ENCODE data around the gene ATP5F1E. TPM values are rescaled to one million over a fixed set of nuclear protein-coding genes. Genes with fewer than 3 reads are reported as not detected.

Gene ATP5F1E
- total RNA-seq, 1 donor from 2014 or later = 69.7 TPM

DNA sequence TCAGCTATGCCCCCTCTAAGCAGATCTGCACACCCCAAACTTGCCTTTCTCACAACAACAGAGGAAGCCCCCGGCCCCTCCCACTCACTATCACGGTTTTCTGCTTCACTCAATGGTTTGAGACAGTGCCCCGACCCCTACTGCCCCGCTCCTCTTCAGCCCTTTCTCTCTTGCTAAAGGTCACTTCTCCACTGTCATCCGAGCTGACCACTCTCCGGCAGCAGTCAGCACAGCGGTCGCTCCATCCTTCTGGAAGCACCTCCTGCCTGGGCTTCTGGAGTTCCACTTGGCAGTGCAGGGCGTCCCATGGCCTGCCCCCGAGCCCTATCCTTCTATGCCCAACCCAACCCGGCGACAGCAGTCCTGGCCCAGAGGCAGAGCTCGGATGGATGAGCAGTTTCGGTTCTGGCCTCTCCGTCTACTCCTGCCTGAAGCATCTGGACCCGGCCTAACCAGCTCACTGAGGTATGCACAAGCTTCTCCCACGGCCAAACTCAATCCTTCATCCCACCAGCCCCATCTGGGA, 29.2 kb downstream of the ATP5F1E start:
- TF ChIP-seq CTCF (IDR thresholded peaks at IDR 0.05; ENCODE audit: unreplicated experiment) = no peak
- H3K4me3 Mint-ChIP-seq (ENCODE audit: low read depth) = no peak overlapping the region
- H3K9me3 Mint-ChIP-seq (ENCODE audit: low read depth) = no peaks in the 10 kb centered on the region
- no peaks in the 10 kb centered on the region for H3K27me3 Mint-ChIP-seq
- H3K27ac Mint-ChIP-seq = no peak overlapping the region
- peaks cover 3% of the 10 kb centered on the region for H3K4me1 Mint-ChIP-seq (ENCODE audit: low read depth)
- no peak for DNase-seq (ENCODE audit: low spot score, unreplicated experiment)
- peaks cover 12% of the 10 kb centered on the region for H3K36me3 Mint-ChIP-seq (ENCODE audit: insufficient read depth)

GRCh38 chr20:59002388-59002787, 29.7 kb downstream of the ATP5F1E start:
- H3K4me1 Mint-ChIP-seq (ENCODE audit: low read depth) = peaks cover 3% of the 10 kb centered on the region
- H3K4me3 Mint-ChIP-seq (ENCODE audit: low read depth) = no peak overlapping the region
- no peak for DNase-seq (ENCODE audit: low spot score, unreplicated experiment)
- no peaks in the 10 kb centered on the region for H3K27me3 Mint-ChIP-seq
- no peaks in the 10 kb centered on the region for H3K9me3 Mint-ChIP-seq (ENCODE audit: low read depth)
- H3K36me3 Mint-ChIP-seq (ENCODE audit: insufficient read depth) = peaks cover 17% of the 10 kb centered on the region
- TF ChIP-seq CTCF (IDR thresholded peaks at IDR 0.05; ENCODE audit: unreplicated experiment) = no peak
- no peak overlapping the region for H3K27ac Mint-ChIP-seq

- no peak overlapping the region for H3K27ac Mint-ChIP-seq
- peaks cover 22% of the 10 kb centered on the region for H3K36me3 Mint-ChIP-seq (ENCODE audit: insufficient read depth)
- H3K27me3 Mint-ChIP-seq = no peaks in the 10 kb centered on the region
- TF ChIP-seq CTCF (IDR thresholded peaks at IDR 0.05; ENCODE audit: unreplicated experiment) = no peak
- H3K4me3 Mint-ChIP-seq (ENCODE audit: low read depth) = no peak overlapping the region
- no peaks in the 10 kb centered on the region for H3K9me3 Mint-ChIP-seq (ENCODE audit: low read depth)
- H3K4me1 Mint-ChIP-seq (ENCODE audit: low read depth) = peaks cover 5% of the 10 kb centered on the region
- DNase-seq (ENCODE audit: low spot score, unreplicated experiment) = no peak
Observed at GRCh38 chr20:59001449-59002171, 30.5 kb downstream of the ATP5F1E start.

- H3K4me1 Mint-ChIP-seq (ENCODE audit: low read depth) = peaks cover 9% of the 10 kb centered on the region
Observed at GRCh38 chr20:59001068-59001448, 31.1 kb downstream of the ATP5F1E start.

DNA sequence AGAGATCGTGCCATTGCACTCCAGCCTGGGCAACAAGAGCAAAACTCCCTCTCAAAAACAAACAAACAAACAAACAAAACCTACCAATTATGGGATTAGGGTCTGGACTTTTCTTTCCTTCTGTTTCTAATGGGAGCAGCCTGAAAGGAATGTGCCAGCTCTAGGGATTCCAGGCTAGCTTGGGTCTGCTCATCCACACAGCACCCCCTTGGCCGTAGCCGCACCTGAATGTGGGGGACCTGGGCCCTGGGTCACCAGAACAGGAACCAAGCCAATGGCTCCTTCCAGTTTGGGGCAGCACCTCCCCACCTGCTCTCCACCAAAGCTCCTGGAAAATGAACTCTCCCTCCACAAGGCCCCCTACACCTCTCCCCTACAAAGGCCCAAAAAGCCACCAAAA, 31.8 kb downstream of the ATP5F1E start:
- Mint-ChIP-seq H3K27me3 (no peaks in the 10 kb centered on the region), H3K36me3 (ENCODE audit: insufficient read depth) (peaks cover 34% of the 10 kb centered on the region), H3K9me3 (ENCODE audit: low read depth) (no peaks in the 10 kb centered on the region), H3K4me3 (ENCODE audit: low read depth) (no peak overlapping the region), H3K4me1 (ENCODE audit: low read depth) (peaks cover 16% of the 10 kb centered on the region), H3K27ac (no peak overlapping the region)
- TF ChIP-seq CTCF (IDR thresholded peaks at IDR 0.05; ENCODE audit: unreplicated experiment) = no peak
- no peak for DNase-seq (ENCODE audit: low spot score, unreplicated experiment)

More at GRCh38 chr20:59001068-59001448, 31.1 kb downstream of the ATP5F1E start:
- Mint-ChIP-seq H3K9me3 (ENCODE audit: low read depth) (no peaks in the 10 kb centered on the region), H3K27me3 (no peaks in the 10 kb centered on the region), H3K27ac (no peak overlapping the region), H3K4me3 (ENCODE audit: low read depth) (no peak overlapping the region), H3K36me3 (ENCODE audit: insufficient read depth) (peaks cover 28% of the 10 kb centered on the region)
- no peak for TF ChIP-seq CTCF (IDR thresholded peaks at IDR 0.05; ENCODE audit: unreplicated experiment)
- DNase-seq (ENCODE audit: low spot score, unreplicated experiment) = no peak
